Superior temporal gyrus (tissue), 1 donor: ENCODE results near the gene CDK1.
A peak's percentile ranks its signal among the peaks of the same experiment; 100 is the strongest.

Source experiments
- DNase-seq: peaks from one replicate; pipeline ENCODE4 v3.0.0-alpha.2; 2016; ENCODE audit errors: extremely low spot score

The CDK1 gene

DNA sequence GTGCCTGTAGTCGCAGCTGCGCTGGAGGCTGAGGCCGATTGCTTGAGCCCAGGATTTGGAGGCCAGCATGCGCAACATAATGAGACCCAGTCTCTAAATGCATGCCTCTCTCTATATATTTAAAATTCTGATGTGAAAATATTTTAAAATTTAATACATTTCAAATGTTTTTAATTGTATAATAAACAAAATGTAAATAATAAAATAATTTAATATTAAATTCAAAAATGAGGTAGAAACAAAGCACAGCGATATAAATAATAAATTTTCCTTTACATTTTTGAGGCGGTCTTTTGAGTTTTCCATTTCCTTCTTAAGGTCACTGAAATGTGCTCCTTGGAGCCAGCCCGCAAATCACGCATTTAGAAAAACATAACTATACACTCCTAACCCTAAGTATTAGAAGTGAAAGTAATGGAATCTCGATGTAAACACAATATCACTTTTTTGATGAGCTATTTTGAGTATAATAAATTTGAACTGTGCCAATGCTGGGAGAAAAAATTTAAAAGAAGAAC lies 523 bp upstream of the CDK1 start:
- no peak for DNase-seq

GRCh38 chr10:60778971-60779796 lies 906 bp downstream of the CDK1 start:
- no peak for DNase-seq

GRCh38 chr10:60781661-60782060 lies 3.4 kb downstream of the CDK1 start:
- DNase-seq = no peak

DNA sequence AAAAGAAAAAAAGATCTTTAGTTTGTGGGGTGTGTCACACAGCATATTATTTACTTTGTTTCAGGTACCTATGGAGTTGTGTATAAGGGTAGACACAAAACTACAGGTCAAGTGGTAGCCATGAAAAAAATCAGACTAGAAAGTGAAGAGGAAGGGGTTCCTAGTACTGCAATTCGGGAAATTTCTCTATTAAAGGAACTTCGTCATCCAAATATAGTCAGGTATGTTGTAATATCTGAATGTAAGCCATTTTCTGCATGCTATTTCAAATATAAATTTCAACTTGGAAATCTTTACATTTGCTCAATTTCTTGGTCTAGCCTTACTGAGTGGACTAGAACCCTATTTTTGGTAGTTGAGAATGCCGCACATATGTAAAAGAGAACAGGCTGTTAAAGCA lies 6.4 kb downstream of the CDK1 start:
- no peak for DNase-seq

DNA sequence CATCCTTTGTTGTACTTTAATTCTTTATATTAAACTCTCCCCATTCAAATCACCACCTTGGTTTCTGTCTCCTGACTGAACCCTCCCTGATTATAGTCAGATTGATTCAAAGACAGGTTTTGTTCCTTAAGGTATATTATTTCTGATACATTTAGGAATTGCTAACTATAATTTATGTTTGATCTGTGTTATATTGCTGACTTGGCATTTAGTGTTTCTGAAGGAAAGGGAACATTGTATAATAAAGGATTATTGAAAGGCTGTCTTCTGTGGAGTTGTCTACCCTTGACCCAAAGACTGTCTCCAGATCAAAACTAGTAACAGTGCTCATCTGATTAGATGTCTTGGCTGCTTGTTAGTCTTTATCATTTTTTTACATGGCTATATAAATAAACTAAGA lies 10.3 kb downstream of the CDK1 start:
- no peak for DNase-seq

DNA sequence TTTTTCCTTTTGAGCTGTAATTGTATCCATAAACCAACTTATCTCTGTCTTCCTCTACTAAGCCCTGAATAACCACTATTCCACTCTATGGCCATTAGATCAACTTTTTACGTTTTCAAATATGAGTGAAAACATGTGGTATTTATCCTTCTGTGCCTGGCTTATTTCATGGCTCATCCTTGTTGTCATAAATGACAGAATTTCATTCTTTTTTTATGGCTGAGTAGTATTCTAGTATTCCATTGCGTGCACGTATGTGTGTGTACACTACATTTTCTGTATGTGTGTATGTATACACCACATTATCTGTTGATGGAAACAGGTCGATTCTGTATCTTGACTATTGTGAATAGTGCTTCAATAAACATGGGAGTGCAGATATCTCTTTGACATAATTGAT lies 11.1 kb downstream of the CDK1 start:
- no peak for DNase-seq

GRCh38 chr10:60794953-60795352 lies 16.7 kb downstream of the CDK1 start:
- no peak for DNase-seq

GRCh38 chr10:60795465-60796202 lies 17.4 kb downstream of the CDK1 start:
- DNase-seq = no peak

- DNase-seq = no peak
These were observed 18.2 kb downstream of the CDK1 start for GRCh38 chr10:60796481-60796880.

DNA sequence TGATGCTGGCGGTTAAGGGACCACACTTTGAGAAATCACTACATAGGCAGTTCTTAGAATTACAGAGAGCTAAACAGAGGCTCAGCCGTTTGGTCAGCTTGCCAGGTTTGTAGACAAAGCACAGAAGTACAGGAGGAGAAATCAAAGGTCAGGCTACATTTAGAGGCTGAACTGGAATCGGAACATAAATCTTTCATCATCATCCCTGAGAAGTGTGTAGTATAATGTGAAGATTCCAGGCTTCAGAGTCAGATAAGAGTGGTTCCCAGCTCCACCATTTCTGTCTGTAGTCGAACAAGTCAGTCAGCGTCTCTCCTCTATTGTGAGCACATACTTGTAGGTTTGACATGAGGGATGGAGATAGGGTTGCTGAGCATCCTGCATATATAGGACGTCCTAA lies 18.9 kb downstream of the CDK1 start:
- DNase-seq = no peak

DNA sequence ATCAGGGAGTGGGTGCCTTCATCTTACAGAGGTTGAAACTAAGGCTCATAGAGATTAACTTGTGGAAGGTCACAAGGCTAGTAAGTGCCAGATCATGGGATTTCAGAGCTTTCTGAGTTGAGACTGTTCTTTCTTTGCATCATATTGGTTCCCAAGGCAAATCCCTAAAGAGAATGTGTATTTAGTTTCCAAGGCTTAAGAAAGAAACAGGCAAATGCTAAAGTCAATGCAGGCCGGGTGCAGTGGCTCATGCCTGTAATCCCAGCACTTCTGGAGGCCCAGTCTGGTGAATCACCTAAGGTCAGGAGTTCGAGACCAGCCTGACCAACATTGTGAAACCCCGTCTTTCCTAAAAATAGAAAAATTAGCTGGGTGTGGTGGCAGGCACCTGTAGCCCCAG lies 19.8 kb downstream of the CDK1 start:
- no peak for DNase-seq

DNA sequence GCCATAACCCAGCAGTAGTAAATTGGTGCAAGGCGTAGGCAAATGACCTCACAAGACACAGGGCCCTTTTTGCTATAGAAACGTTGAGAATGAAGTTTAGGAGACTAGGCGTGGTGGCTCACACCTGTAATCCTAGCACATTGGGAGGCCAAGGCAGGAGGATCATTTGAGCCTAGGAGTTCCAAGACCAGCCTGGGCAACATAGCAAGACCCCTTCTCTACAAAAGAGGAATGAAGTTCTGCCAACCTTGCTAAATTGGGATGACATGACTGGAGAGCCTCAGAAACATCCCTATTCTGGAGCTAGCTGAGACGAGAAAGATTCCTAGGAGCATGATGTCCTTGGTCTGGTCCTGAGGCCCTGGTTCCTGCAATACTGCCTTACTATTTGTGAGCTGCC lies 20.6 kb downstream of the CDK1 start:
- no peak for DNase-seq

DNA sequence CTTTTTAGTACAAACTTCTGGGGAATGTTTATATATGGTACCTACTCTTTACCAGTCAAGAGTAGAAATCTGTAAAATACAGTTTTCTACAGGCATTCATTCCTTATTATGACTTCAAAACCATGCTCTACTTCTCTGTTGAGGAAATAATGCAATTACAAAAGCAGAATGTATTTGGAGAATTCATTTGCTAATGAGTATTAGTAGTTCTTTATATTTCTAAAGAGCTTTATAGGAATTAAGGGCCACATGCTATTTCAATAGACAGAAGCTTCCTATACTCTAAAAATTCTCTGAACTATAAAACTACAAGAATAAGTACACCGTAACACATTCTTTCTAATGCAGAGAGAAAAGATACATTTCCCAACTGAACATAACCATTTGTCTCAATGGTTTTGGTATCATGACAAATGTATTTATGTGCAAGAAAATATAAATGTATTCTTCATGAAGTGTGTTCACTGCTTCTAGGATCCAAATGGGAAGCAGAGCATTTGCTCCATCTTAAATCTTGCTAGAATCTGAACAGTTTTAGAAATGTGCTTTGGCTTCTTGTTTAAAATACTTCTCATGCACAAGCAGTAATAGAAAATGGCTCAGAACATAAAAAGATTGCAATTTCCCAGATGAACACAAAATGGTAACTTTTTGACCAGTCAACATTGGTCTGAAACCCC lies 21.8 kb downstream of the CDK1 start:
- DNase-seq = no peak

DNA sequence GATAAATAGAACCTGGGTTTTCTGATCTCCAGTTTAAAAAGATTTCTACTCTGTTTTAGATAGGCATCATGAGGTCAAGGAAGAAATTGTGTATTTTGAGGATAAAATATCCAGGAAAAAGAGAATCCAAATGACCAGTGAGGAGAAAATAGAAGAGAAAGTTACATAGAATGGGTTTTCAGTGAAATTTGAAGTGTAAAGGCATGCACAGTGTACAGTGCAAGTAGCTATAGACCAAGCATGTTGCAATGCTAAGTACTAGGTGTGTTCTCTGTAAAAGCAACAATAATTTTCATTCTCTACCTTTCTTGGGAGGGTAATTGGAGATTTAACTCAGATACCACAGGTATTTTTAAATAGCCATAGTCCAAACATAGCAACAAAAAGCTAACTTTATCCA lies 22.6 kb downstream of the CDK1 start:
- DNase-seq = no peak

DNA sequence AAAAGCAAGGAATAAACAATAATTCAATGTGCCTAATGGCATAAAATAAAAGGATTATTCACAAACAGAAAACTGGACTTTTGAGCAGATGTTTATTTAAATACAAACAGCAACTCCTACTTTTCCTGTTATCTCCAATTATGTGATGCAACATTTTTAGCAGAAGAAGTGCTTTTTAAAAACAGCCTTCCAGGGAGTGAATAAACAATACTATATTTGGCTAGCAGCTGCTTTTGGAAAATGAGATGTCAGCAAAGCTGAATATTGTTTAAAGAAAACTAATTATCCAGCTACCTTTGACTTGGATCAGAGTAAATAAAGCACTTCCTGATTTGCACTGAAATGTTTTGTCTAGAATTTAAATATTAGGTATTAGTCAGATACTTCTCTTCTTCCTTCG lies 23.2 kb downstream of the CDK1 start:
- no peak for DNase-seq

- DNase-seq = no peak
These were observed 25.2 kb downstream of the CDK1 start for GRCh38 chr10:60803433-60803832.

DNA sequence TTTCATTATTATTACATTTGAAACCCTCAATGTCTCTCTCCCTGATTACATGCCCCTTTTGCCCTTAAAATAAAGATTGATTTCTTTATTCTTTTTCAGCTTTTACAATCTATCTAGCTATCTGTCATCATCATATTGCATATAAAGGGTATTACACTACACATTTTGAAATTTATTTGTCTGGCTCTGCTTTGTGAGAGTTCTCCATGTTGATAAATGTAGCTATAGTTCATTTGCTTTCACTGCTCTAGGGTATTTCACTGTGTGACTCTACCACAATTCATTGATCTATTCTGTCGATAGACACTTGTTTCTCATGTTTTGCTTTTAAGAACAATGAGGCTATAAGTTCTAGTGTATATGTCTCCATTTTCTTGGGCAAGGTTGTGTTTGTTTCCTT lies 25.6 kb downstream of the CDK1 start:
- DNase-seq = no peak

DNA sequence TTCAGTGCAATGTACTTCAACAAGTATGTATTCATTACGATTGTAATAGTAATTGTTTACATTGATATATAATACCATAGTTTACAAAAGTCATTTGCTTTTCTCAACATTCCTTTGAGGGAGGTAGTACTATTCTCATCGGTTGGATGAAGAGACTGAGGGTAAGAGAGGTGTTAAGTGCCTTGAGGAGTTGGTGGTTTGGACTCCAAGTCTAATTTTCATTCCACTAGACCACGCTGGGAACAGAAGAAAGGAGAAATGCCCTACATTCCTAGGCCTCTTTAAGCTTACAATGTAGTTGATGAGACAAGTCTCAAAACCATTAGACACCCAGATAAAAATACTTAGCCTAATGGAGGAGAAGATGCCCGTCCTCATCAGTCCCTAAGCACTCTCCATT lies 28.6 kb downstream of the CDK1 start:
- DNase-seq = no peak

DNA sequence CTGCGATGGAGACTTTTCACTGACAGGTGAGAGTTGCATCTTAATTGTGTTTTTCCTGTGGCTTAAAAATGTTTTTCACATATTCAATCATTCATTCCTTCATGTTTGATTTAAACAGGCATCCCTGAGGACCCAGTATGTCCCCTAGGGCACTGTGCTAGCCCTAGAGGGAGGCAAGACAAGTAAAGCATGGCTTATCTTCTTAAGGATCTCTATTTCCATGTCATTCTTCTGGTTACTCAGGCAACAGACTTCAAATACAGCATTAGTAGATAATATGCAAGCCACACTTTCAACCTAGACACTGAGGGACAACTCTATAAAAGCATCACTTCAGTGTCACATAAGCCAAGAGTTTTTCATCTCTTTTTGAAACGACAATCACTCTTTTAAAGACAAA lies 29.2 kb downstream of the CDK1 start:
- DNase-seq = no peak

- no peak for DNase-seq
These were observed 29.8 kb downstream of the CDK1 start for GRCh38 chr10:60808036-60808435.

GRCh38 chr10:60809157-60809556 lies 30.9 kb downstream of the CDK1 start:
- no peak for DNase-seq

- peak; percentile 69 for DNase-seq
These were observed 32.3 kb downstream of the CDK1 start for GRCh38 chr10:60810437-60811182.
